HG02840 (cell line): Measurements from ENCODE around the gene PIK3R1.
"Not testable (repeated sequence)": the region's sequence is repeated elsewhere in the genome, so short reads cannot be mapped to it uniquely, and the experiment has no call there.

Experiments
- ATAC-seq: cut with Tn5 transposase; IDR thresholded peaks from one replicate; pipeline ENCODE4 v1.9.1; 2021; ENCODE audit warnings: mild to moderate bottlenecking, moderate library complexity, moderate number of reproducible peaks; ENCODE audit not compliant: unreplicated experiment, low FRiP score

The PIK3R1 gene

DNA sequence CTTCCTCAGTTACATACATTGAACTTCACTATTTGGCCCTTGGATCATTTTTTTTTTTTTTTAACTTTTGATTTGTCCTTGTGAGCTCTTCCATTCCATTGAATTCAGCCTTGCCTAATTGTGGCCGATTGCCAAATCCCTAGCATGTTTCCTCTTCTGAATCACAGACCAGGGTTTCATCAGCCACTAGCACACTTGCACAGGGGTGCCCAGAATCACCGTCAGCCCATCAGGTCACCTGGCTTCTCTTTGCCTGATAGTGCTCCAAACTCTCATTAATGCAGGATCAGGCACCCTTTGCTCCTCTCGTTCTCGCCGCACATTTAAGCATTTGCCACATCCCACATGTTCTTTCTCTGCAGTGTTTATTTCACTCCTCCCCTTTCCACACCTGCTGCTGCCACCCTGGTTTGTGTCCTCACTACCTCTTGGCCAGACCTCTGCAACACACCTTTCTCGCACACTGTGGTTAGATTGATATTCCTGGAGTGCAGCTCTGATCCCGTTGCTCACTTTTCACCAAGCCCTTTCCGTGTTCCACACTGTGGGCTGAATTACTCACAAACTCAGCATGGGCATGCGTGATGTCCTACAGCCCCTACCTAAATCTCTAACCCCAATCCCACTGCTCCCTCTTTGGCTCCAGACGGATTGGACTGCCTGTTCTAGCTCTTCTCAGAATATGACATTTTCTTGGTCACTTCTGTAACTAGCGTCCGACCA is 9.8 kb downstream of the PIK3R1 start:
- ATAC-seq = no peak

DNA sequence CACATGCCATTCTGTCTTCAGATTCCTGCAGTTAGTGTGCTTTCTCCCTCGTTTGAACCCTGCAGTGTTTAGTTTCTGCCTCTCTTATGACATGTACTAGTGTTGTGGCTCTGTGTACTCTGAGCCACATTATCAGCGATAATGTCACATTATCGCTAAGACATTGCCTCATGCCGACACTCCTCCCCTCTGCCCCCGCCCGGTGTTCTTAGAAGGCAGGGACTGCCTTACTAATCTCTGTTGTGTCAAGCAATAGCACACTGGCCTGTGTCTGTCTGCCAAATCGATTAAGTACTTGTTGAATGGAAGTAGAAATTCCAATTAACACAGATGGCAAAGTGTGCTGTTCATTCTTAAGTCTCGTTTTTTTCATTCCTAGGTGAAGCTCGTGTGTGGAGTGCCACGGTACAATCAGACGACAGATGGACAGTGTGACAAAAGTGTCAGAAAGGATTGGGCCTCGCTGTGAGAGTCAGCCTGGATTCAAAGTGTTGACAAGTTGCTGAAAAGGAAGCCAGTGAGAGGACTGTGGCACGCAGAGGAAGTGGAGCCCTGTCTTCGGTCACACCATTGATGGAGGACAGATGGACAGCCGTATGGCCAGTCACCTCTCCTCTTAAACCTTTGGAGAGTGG is 10.5 kb downstream of the PIK3R1 start:
- no peak for ATAC-seq

DNA sequence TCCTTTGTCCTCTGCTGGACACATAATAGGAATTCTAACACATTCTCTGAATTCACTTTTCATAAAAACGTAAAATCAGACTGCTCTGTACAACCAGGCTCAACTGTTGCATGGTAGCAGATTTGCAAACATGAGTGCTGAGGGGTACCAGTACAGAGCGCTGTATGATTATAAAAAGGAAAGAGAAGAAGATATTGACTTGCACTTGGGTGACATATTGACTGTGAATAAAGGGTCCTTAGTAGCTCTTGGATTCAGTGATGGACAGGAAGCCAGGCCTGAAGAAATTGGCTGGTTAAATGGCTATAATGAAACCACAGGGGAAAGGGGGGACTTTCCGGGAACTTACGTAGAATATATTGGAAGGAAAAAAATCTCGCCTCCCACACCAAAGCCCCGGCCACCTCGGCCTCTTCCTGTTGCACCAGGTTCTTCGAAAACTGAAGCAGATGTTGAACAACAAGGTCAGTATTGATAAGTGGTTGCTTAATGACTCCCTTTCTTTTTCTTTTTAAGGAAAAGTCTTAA is 11.1 kb downstream of the PIK3R1 start:
- no peak for ATAC-seq

DNA sequence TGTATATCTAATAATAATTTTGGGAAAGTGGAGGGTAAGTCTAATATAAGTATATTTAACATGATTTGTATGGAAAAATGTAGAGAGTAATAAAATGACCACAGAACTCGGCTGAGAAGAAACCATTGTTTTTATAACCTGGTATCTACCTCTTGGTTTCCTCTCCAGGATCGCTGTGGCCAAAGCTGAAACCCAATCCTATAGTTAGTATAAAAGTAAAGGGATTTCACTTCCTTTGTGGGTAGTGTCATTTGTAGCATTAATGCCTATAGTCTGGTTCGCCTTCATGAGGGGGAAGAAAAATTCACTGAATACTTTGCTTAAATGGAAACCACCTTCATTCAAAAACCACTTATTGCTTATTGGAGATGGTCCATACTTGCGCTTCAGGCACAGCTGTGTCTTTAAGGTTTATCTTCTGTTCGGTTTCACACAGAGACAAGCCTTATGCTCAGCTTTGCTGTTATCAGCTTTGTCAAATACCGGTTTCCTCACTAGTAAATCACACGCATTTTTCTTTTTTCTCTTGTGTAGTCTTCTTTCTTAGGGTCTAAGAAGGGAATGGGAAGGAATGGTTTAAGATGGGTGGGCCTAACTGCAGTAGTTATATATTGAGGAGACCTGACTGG is 12.1 kb downstream of the PIK3R1 start:
- ATAC-seq = no peak

DNA sequence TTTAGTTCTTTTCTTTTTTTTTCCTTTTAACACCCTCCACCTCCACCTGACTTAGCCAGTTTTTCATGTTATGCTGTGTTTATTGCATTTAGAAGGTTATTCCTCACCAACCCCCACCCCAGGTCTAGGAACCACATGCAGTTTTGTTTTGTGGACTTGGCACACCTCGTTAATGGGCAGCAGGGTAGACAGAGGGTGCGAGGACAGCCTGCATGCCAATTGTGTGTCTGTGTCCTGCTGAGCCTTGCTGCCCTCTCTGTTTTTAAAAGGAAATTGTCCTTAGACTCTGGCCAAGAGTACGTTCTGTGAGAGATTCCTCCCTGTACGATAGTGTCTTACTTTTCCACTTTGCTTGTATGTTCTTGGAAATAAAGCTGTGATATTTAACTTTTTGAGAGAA is 13.9 kb downstream of the PIK3R1 start:
- ATAC-seq = no peak

DNA sequence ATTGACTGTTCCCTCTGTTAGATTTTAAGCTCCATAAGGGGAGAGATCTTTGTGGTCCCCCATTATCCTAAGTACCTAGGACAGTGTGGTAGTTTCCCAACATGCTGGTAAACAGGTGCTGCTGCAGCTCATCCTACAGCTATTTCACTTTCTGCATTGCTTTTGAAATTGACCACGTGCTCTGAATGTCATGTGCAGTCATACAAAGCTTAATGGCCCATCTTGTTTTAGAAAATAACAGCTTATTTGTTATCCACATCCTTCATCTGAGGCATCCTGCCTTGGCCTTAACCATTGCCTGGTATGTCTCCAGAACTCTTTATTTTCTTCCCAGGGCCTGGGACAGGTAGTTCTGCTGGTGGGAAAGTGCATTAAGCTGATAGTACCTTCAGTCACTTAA is 14.7 kb downstream of the PIK3R1 start:
- no peak for ATAC-seq

DNA sequence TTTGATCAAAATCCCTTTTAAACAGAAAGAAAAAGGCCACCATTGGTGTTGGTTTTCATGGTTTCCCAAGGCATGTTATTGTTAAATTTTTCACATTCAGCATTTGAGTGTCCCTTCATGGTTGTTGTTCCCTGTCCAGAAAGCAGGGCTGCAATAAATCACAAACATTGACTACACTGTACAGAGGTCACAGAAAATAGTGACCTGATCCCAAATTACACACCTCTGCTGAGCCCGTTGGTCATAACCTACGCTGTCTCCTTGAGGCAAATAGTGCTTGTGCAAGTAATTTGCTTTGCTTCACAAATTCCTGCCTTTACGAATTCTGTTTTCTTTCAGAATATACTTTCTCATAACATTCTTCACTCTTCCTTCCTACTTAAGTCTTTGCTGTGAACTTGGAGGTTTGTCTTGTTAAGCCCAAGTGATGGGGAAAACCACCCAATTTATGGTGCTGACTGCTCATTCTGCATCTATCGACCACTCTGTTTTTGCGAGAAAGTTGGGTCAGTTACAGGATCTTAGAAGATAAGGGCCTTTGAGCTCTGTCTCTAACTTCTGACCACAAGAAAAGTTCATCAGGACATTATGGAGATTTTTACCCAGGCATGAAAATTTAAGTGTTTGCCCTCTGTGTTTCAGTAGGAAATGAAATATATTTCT is 16.0 kb downstream of the PIK3R1 start:
- ATAC-seq = no peak

DNA sequence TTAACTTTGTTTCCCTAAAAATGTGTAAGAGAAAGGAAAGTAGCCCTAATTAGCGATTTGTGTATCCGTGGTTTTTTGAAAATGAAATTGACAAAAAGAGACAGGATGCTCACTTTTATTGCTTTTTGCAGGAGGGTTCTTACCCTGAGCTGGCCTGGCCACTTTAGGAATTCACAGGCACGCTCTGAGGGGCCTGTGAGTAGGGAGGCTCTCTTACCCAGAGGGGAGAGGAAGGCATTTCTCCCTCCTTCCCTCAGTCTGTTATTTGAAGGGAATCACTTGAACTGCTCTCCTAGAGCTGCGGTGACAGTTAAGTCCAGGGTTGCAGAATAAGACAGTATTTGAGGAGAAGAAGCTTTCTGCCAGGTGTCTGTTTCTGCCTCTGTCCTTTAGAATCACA is 16.7 kb downstream of the PIK3R1 start:
- no peak for ATAC-seq

DNA sequence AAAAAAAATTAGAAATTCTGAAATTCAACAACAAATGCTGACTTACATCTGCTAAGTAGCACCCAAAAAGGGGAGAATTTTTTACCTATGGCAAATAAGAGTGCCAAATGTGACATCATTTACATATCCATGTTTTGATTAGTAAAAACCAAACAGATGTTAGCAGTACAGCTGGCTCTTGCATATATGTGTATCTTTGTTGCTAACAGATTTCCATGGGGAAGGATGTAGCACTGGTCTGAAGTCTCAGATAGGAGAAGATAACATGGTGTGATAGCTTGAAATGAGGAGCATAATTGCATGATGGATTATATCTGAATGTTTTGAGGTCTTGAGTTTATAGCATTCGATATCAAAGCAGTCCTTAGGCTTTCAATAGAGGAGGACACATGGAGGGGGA is 17.5 kb downstream of the PIK3R1 start:
- ATAC-seq = no peak

DNA sequence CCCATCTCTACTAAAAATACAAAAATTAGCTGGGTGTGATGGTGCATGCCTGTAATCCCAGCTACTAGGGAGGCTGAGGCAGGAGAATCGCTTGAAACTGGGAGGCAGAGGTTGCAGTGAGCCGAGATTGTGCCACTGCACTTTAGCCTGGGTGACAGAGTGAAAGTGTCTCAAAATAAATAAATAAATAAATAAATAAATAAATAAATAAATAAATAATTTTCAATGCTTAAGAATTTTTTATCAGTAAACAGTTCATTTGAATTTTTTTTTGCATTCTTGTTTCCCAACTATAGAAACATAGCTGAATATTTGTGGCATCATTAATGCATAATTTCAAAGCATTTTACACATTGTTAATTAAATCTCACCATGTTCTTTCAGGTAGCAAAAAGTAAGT is 19.7 kb downstream of the PIK3R1 start:
- ATAC-seq = not testable (repeated sequence)

DNA sequence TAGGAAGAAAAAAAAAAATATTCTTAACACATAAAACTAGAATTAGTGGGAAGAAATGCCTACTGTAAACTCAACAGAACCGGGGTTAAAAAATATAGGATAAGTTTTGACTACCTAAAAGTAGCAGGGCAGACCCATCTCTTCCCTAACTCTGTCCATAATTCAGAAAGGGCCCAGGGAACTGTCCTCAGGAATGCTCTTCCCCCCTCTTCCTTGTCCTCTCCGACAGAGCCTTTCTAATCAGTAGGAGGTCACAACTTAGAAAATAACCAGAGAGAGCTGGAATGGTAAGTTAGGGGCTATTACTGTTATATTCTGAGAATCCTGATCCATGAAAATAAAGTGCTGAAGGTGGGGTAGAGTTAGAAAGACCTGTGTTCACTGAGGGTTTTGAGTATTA is 22.2 kb downstream of the PIK3R1 start:
- no peak for ATAC-seq

DNA sequence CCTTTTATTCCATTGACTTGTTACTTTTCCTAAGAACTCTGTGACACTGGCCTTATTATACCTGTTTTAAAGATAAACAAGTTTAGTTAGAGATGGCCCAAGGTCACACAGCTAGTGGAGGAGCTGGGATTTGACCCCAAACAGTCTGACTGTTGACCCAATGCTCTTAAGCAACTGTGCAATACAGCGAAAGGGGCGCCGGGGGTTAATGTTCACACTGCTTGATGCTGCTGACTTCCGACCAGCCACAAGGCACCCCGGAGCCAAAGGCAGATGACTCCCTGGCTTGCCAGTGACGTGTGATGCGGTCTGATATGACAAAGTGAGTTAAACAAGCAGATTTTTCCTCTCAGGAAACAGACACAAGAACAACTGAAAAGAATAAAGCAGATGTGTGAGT is 23.9 kb downstream of the PIK3R1 start:
- peak; percentile 96 for ATAC-seq

DNA sequence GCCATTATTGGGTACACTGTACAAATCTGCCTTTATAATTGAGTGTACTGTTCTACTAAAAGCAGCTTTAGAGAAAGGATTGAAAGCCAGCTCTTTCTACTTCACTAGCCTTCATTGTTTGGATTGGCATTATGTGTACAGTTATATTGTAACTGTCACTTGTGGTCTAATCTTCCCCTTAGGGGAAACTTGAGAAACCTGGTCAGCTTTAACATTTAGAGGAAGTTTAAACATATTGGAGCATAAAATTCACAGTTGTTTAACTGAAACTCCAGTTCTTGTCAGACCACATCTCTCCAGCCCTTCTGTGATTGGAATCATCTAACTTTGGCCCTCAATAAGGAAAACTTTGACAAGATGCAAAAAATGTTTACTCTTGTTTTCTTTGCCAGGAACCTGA is 24.6 kb downstream of the PIK3R1 start:
- ATAC-seq = peak; percentile 46

DNA sequence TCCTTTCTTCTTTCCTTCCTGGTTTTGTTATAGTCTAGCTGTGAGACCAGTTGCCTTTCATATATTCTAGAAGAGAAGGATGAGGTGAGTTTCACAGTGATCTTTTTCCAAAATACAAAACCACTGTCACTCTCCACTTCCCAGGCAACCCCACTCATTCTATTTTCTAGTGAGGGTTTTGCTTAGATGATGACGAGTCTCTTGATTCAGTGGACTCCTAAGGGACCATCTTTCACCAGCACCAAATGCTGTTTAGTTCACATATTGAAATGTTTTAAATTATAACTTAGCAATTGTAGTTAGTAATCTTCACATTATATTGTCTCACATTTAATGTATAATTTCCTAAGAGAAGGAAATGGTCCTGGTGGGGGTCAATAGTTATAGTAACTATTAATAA is 25.2 kb downstream of the PIK3R1 start:
- no peak for ATAC-seq

DNA sequence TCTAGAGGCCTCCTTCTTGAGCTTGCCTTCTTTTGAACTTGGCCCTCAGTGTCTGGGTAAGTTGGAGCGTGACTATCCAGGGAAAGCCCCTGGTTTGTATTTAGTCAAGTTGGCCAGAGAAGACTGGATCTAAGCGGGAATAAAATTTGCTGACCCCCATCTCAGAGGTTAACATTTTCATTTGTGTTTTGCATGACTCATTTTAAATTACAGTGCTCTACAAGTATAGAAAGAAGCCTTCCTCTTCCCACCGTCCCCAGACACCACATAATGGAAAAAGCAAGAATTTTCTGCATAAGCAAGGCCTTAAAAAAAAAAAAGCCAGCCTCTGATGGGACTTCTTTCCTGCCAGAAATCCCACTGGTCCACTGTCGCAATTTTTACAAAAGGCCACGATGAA is 27.2 kb downstream of the PIK3R1 start:
- no peak for ATAC-seq

DNA sequence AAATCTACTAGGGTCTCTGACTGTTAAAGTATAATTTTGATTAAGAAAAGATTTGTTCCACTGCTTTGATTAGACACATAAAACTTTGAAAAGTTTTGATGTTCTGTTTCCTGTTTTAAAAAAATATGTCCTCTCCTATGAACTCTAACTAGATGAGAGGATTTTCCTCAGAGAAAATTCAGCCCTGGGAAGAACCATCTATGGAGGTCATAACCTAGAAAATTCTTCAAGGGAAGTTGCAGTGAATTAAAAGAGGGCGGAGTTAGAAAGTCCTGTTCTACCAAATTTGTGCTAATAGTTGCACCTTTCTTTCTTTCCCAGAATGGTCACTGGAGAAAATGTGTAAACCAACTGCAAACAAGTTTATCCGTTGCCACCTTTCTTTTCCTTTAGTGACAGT is 27.7 kb downstream of the PIK3R1 start:
- no peak for ATAC-seq

DNA sequence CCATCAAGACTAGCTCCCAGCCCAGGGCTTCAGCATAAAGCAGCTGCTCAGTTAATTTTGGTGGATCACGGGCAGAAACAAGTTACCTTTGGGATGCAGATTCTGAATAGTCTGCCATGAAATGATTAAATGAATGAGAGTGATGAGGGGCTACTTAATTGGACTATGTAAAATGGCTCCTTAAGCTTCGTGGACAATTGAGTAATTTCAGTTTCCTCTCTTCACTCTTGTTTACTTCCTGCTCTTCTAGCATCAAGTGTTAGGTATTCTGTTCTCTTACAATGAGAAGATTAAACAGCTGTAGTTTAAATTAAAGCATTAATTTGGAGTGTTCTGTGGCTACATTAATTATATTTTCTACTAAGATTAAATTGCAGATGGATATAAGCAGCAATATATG is 28.1 kb downstream of the PIK3R1 start:
- ATAC-seq = no peak

DNA sequence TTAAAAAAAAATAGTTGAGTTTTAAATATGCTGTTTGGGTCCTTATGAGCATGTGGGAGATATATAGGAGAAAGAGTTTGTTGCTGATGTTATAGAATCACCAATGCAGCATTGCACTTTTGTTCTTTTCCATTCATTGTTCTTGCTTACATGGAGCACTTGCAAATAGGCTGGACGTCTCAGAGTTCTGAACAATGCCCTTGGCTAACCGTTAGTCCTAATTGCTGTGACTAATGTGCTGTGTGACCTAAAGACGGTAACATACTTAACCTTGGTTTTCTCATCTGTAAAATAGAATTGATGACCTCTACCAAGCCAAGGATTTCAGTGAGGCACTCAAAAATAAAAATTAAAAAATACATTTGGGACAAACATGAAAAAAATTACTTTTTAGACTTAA is 29.8 kb downstream of the PIK3R1 start:
- ATAC-seq = no peak

DNA sequence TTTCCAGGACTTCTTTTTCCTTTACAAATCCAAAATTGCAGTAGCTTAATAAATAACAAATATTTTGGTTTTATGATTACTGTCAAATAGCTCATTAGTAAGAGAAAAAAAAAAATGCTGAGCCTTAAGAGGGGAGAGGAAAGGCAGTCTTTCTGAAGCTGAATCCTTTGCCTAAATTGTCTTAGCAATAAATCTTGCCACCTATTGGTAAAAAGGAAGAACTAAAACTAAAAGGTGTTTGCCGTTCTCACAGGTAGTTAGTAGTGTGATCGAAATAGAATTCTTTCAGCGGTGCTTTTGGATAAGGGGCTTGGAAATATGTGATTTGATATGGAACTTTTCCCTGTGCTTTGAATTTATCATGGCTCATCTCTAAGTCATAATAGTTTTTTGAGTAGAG is 31.2 kb downstream of the PIK3R1 start:
- ATAC-seq = no peak

DNA sequence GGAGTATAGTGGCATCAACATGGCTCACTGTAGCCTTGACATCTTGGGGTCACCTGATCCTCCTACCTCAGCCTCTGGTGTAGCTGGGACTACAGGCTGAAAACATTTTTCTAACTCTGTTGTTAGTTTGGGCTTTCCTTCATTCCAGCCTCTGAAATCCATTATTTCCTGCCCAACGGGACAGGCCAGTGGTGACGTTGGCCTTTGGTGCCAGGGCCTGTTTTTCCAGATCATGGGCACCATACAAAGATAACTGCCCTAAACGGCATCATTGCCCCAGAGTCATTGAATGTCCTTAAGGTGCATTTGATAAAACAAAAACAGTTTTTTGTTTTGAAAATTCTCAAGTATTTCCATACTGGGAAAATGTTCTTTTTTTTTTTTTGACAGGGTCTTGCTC is 32.1 kb downstream of the PIK3R1 start:
- ATAC-seq = no peak

DNA sequence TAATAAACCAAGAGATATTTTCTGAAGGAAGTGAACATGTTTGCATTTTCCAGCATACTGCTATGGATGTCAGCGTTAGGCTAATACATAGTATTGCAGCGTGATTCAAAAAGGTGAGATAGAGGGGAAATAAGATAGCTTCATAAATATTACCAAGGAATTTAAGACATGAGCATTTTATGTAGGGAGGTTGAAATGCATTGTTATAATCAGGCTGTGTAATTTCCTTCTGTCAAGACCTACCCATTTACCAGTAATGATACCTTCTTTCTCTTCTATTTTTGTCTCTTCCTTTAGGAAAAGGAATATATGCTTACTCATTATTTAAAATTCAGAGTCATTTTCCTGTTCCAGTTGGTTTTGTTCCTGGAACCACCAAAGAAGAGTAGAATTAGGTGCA is 33.3 kb downstream of the PIK3R1 start:
- ATAC-seq = no peak
